GM12878 (cell line): ENCODE measurements around the gene METTL3. TPM values are rescaled to one million over a fixed set of nuclear protein-coding genes. Genes with fewer than 3 reads are reported as not detected.

Experiments
- ATAC-seq: fragments of 200-7000 bp; cut with Tn5 transposase; 3 replicates; pipeline ENCODE4 v1.9.1; 2020; ENCODE audit warnings: mild to moderate bottlenecking, moderate library complexity
- BruUV-seq: library from RNA; stranded (reverse); fragments of 400-500 nt; replicated peaks from 2 replicates; lab custom pipeline; 2021; lab: Mats Ljungman, UMichigan
- CTCF ChIA-PET: fragments of 300-600 bp; sonication (Branson Sonifier 250); formaldehyde crosslinking; extraction: SDS; loops from one replicate; lab custom pipeline; 2021; ENCODE audit warnings: inconsistent platforms; lab: Yijun Ruan, JAX
- POLR2A ChIA-PET: fragments of 350-600 bp; formaldehyde crosslinking; extraction: SDS; loops from one replicate; lab custom pipeline; 2021; ENCODE audit warnings: inconsistent platforms; lab: Charles Lee
- RAD21 ChIA-PET: fragments of 300-600 bp; sonication (Branson Sonifier 250); formaldehyde crosslinking; loops from one replicate; lab custom pipeline; 2023; ENCODE audit warnings: antibody characterized with exemption; ENCODE audit not compliant: unreplicated experiment; lab: Charles Lee
- SMC1A ChIA-PET: fragments of 300-600 bp; sonication (Branson Sonifier 250); formaldehyde crosslinking; loops from one replicate; lab custom pipeline; 2023; ENCODE audit not compliant: unreplicated experiment, uncharacterized antibody; lab: Charles Lee
- DNase-seq: peaks from one replicate; pipeline ENCODE4 v3.0.0-alpha.2; 2011; ENCODE audit warnings: low read depth, low spot score
- FAIRE-seq: peaks from 3 replicates; lab custom pipeline; 2011; peaks lifted over from hg19 to GRCh38; lab: Jason Lieb, UNC
- H2AFZ ChIP-seq: 2 replicates; pipeline ENCODE4 v1.6.0; 2011; ENCODE audit warnings: low read depth, low read length, control low read depth; ENCODE audit not compliant: control insufficient read depth
- H3K27ac ChIP-seq: 2 replicates; pipeline ENCODE4 v1.5.1; 2011; ENCODE audit warnings: control low read depth; ENCODE audit not compliant: control insufficient read depth, insufficient read depth
- H3K27me3 ChIP-seq, 2 experiments: replicated peaks in 1 of 2; 2 replicates each; pipeline versions ENCODE4 v1.6.0 to v1.6.1; 2011; ENCODE audit warnings: low read length in 1 of 2; ENCODE audit not compliant: control insufficient read depth in 2 of 2, insufficient read depth in 2 of 2
- H3K36me3 ChIP-seq, 2 experiments: 2 replicates each; pipeline ENCODE4 v1.5.1; 2011; ENCODE audit warnings: low read length in 1 of 2; ENCODE audit not compliant: control insufficient read depth in 2 of 2, insufficient read depth in 2 of 2
- H3K4me1 ChIP-seq: 2 replicates; pipeline ENCODE4 v1.6.1; 2011; ENCODE audit warnings: mild to moderate bottlenecking, low read length, moderate library complexity, mixed read lengths; ENCODE audit not compliant: control insufficient read depth, insufficient read depth
- H3K4me2 ChIP-seq: 2 replicates; pipeline ENCODE4 v1.6.0; 2011; ENCODE audit warnings: control low read depth; ENCODE audit not compliant: control insufficient read depth, insufficient read depth
- H3K4me3 ChIP-seq: fragments of 200-600 bp; sonication (generic); 2 replicates; pipeline ENCODE4 v1.5.1; 2016
- H3K79me2 ChIP-seq: 2 replicates; pipeline ENCODE4 v1.6.0; 2011; ENCODE audit warnings: low read length; ENCODE audit not compliant: control insufficient read depth, insufficient read depth
- H3K9ac ChIP-seq: 2 replicates; pipeline ENCODE4 v1.8.0; 2011; ENCODE audit warnings: low read length, control low read depth, mixed read lengths; ENCODE audit not compliant: control insufficient read depth, insufficient read depth
- H3K9me3 ChIP-seq: replicated peaks from 3 replicates; pipeline ENCODE4 v1.5.1; 2011; ENCODE audit warnings: mild to moderate bottlenecking, low read length; ENCODE audit not compliant: control insufficient read depth, insufficient read depth
- H4K20me1 ChIP-seq: 2 replicates; pipeline ENCODE4 v1.6.0; 2011; ENCODE audit not compliant: control insufficient read depth, insufficient read depth
- ELK1 ChIP-seq: IDR thresholded peaks from 2 replicates; pipeline ENCODE4 v1.6.1; 2012; ENCODE audit warnings: low read depth, low read length, improper control_type of control experiment
- HSF1 ChIP-seq: fragments of 150-350 bp; IDR thresholded peaks from 2 replicates; pipeline ENCODE4 v1.6.1; 2014; ENCODE audit warnings: mild to moderate bottlenecking, low read depth, low read length
- JUNB ChIP-seq: IDR thresholded peaks from 2 replicates; pipeline ENCODE4 v1.6.1; 2016; ENCODE audit warnings: antibody characterized with exemption, mild to moderate bottlenecking
- MLLT1 ChIP-seq: fragments of 450-650 bp; IDR thresholded peaks from 2 replicates; pipeline ENCODE4 v1.6.1; 2016; ENCODE audit warnings: mild to moderate bottlenecking
- MTA3 ChIP-seq: IDR thresholded peaks from 2 replicates; pipeline ENCODE4 v1.6.1; 2012; ENCODE audit warnings: low read length, inconsistent platforms, borderline replicate concordance
- RCOR1 ChIP-seq: conservative IDR thresholded peaks from 2 replicates; pipeline ENCODE4 v1.6.1; 2012; ENCODE audit warnings: low read depth, low read length, improper control_type of control experiment
- SMAD5 ChIP-seq: IDR thresholded peaks from 2 replicates; pipeline ENCODE4 v1.6.1; 2016; ENCODE audit warnings: antibody characterized with exemption, low read depth
- TCF12 ChIP-seq: IDR thresholded peaks from 2 replicates; pipeline ENCODE4 v1.6.1; 2011; ENCODE audit warnings: low read depth, mild to moderate bottlenecking, low read length
- TCF3 ChIP-seq: IDR thresholded peaks from 2 replicates; pipeline ENCODE4 v1.6.1; 2012; ENCODE audit warnings: low read depth, mild to moderate bottlenecking, low read length, borderline replicate concordance; ENCODE audit not compliant: insufficient read depth
- WGBS: methylation state at CpG from one replicate; pipeline ENCODE4 v1.1.6; 2016; ENCODE audit warnings: low lambda C conversion rate; ENCODE audit not compliant: insufficient replicate concordance, insufficient coverage; ENCODE audit errors: missing lambda C conversion rate; 5-methylcytosine and 5-hydroxymethylcytosine counted together
- in situ Hi-C: fragments of 300-500 bp; cut with MboI; formaldehyde crosslinking; loops from 9 replicates; pipeline ENCODE4 v1.14.3; 2018; ENCODE audit warnings: mixed read lengths
- intact Hi-C: fragments of 100-400 bp; cut with micrococcal nuclease; formaldehyde crosslinking; loops from one replicate; pipeline ENCODE4 v1.14.2; 2022; ENCODE audit not compliant: unreplicated experiment
- polyA plus RNA-seq, 11 experiments: library from polyadenylated mRNA; depleted of rRNA in 4 of 11; unstranded in 6 of 11; stranded (reverse) in 5 of 11; fragments of >200 nt; fragmentation: Nextera tagmentation in 4 of 11; fragmentation: Illumina TruSeq in 1 of 11; extraction: Ambion mirVana in 4 of 11; extraction: Trizol in 1 of 11; gene quantifications; 1 replicate in 1 of 11; 2 replicates in 10 of 11; pipeline versions ENCODE4 v1.2.1 to v1.2.3, GENCODE V29; 2011 to 2016; ENCODE audit warnings: inconsistent platforms in 2 of 11, missing spikeins in 2 of 11, low read depth in 1 of 11
- total RNA-seq, 4 experiments: library from RNA; depleted of rRNA in 3 of 4; stranded (reverse); fragments of >200 nt in 3 of 4; fragmentation: Illumina TruSeq in 1 of 4; extraction: Trizol in 1 of 4; gene quantifications; 2 replicates each; pipeline versions ENCODE4 v1.2.1 to v1.2.3, GENCODE V29; 2013 to 2021

Gene METTL3
- total and polyA plus RNA-seq, 10 of the 15 experiments (the other 5 are each of a cell fraction or from before 2014, with no cell fraction given): 32.8 to 165 (median 65.5) TPM

GRCh38 chr14:21454843-21455544, 56.1 kb downstream of the METTL3 start:
- H3K27ac ChIP-seq: peak overlapping the region; percentile 94
- H4K20me1 ChIP-seq: no peaks in the 10 kb centered on the region
- H3K4me2 ChIP-seq: peak overlapping the region; percentile 70
- SMC1A ChIA-PET: interaction anchor here (0.9 to 2.6 kb wide), 10 partner anchors 10 to 75 kb away, joined by 3 to 23 read pairs (median 5); no protein-coding TSS in a partner anchor
- no peak for DNase-seq
- CTCF ChIA-PET: interaction anchor here (1.2 to 3.3 kb wide), 11 partner anchors 9 to 215 kb away, joined by 3 to 38 read pairs (median 4); partner anchors contain the start of genes RAB2B, SUPT16H and TOX4
- no peaks in the 10 kb centered on the region for H3K9me3 ChIP-seq
- TSS peak; percentile 70 for BruUV-seq
- 0 out of 2 replicates have a peak, but pooled peaks have one; percentile 12 for TF ChIP-seq MTA3
- TF ChIP-seq ELK1: no peak
- POLR2A ChIA-PET: interaction anchor here (0.5 to 7.3 kb wide), 6 partner anchors 10 to 72 kb away, joined by 3 to 82 read pairs (median 6); partner anchors contain the start of gene METTL3
- peak; percentile 3; the same call in 1 of the 3 replicates for ATAC-seq
- peaks cover 54% of the 10 kb centered on the region for H3K79me2 ChIP-seq
- in situ Hi-C loops: no loop called here
- RAD21 ChIA-PET: interaction anchor here (1.0 to 3.2 kb wide), 9 partner anchors 10 to 350 kb away, joined by 3 to 46 read pairs (median 6); partner anchors contain the start of gene SUPT16H
- no peak for FAIRE-seq
- H3K4me1 ChIP-seq: peaks cover 12% of the 10 kb centered on the region
- no peaks in the 10 kb centered on the region; a peak in 2 of 4 replicates for H3K36me3 ChIP-seq
- intact Hi-C loops: no loop called here
- H3K4me3 ChIP-seq: peak overlapping the region; percentile 97
- 3% methylated on average over 15 of the region's 15 CpGs for WGBS
- H2AFZ ChIP-seq: no peak overlapping the region
- no peaks in the 10 kb centered on the region for H3K27me3 ChIP-seq
- H3K9ac ChIP-seq: peak overlapping the region; percentile 94

- ATAC-seq (no peak; the same call in 2 of the 3 replicates), DNase-seq (no peak), FAIRE-seq (no peak)
- Histone ChIP-seq H2AFZ (no peak overlapping the region), H3K36me3 (peaks cover 0 to 1% of the 10 kb centered on the region in 2 experiments; a peak in 2 of 4 replicates), H3K4me3 (peak overlapping the region; percentile 41; the same call in 1 of the 2 replicates), H3K27me3 (no peaks in the 10 kb centered on the region), H3K4me1 (peaks cover 12% of the 10 kb centered on the region), H3K27ac (peak overlapping the region; percentile 62; the same call in 1 of the 2 replicates), H3K4me2 (peak overlapping the region; percentile 85), H3K9ac (no peak overlapping the region), H3K9me3 (no peaks in the 10 kb centered on the region), H3K79me2 (peaks cover 85% of the 10 kb centered on the region), H4K20me1 (no peaks in the 10 kb centered on the region)
- SMC1A ChIA-PET: interaction anchor here (1.1 to 2.9 kb wide), 4 partner anchors 13 to 77 kb away, joined by 3 to 22 read pairs (median 4); partner anchors contain the start of genes RAB2B, SALL2 and TOX4
- in situ Hi-C loops (no loop called here), intact Hi-C loops (no loop called here)
- 0% methylated on average over 1 of the region's 1 CpG for WGBS
- RAD21 ChIA-PET: interaction anchor here (3.0 kb wide), 1 partner anchor 13 kb away, joined by 11 read pairs; no protein-coding TSS in a partner anchor
- CTCF ChIA-PET: interaction anchor here (0.6 to 1.3 kb wide), 5 partner anchors 8 to 106 kb away, joined by 3 to 6 read pairs (median 4); no protein-coding TSS in a partner anchor
- POLR2A ChIA-PET: interaction anchor here (0.6 to 7.3 kb wide), 3 partner anchors 12 to 1289 kb away, joined by 4 to 82 read pairs (median 18); no protein-coding TSS in a partner anchor
- no TSS peak for BruUV-seq
- TF ChIP-seq SMAD5 (no peak), JUNB (no peak), MLLT1 (no peak), HSF1 (no peak), TCF3 (no peak), RCOR1 (no peak), TCF12 (no peak)
These were observed 61.3 kb downstream of the METTL3 start for GRCh38 chr14:21449899-21450216.
